Heart left ventricle (tissue), 16 donors: ENCODE data around the gene MEA1. TPM values are rescaled to one million over a fixed set of nuclear protein-coding genes. Genes with fewer than 3 reads are reported as not detected.

Experiments used
- ATAC-seq, 4 donors: fragments of 200-7000 bp; cut with Tn5 transposase; one replicate each; pipeline ENCODE4 v1.9.1; 2020 to 2022; ENCODE audit warnings: moderate library complexity in 4 of 4, mild to moderate bottlenecking in 3 of 4, moderate number of reproducible peaks in 1 of 4
- DNase-seq, 5 donors: peaks; one replicate each; pipeline ENCODE4 v3.0.0-alpha.2; 2020
- H3K27ac ChIP-seq, 12 donors: fragments of 200-600 bp; sonication (generic) in 4 of 12; one replicate each; pipeline versions ENCODE4 v1.5.0 to v1.8.0; 2016 to 2022; ENCODE audit warnings: mild to moderate bottlenecking in 2 of 12
- H3K27me3 ChIP-seq, 9 donors: fragments of 200-600 bp; sonication (generic) in 2 of 9; one replicate each; pipeline versions ENCODE4 v1.5.1 to v1.8.0; 2016 to 2022; ENCODE audit warnings: mild to moderate bottlenecking in 3 of 9
- H3K36me3 ChIP-seq, 9 donors: fragments of 200-600 bp; sonication (generic) in 2 of 9; one replicate each; pipeline versions ENCODE4 v1.5.0 to v1.8.0; 2018 to 2022; ENCODE audit warnings: mild to moderate bottlenecking in 2 of 9
- H3K4me1 ChIP-seq, 12 donors: fragments of 200-600 bp; sonication (generic) in 4 of 12; one replicate each; pipeline versions ENCODE4 v1.5.0 to v1.8.0; 2016 to 2022; ENCODE audit warnings: mild to moderate bottlenecking in 3 of 12
- H3K4me3 ChIP-seq, 12 donors: fragments of 200-600 bp; sonication (generic) in 4 of 12; one replicate each; pipeline versions ENCODE4 v1.5.0 to v1.8.0; 2017 to 2022; ENCODE audit warnings: mild to moderate bottlenecking in 9 of 12, moderate library complexity in 4 of 12
- H3K9me3 ChIP-seq, 12 donors: fragments of 200-600 bp; sonication (generic) in 4 of 12; one replicate each; pipeline versions ENCODE4 v1.5.0 to v1.8.0; 2016 to 2022; ENCODE audit warnings: mild to moderate bottlenecking in 1 of 12
- CTCF ChIP-seq, 12 donors: fragments of 200-600 bp; sonication (generic) in 4 of 12; IDR thresholded peaks; one replicate each; pipeline versions ENCODE4 v1.5.0 to v1.8.0; 2018 to 2022; ENCODE audit warnings: antibody characterized with exemption in 12 of 12, mild to moderate bottlenecking in 5 of 12
- POLR2A ChIP-seq, 2 donors: fragments of 450-650 bp; IDR thresholded peaks; one replicate each; pipeline ENCODE4 v1.6.1; 2017; ENCODE audit warnings: antibody characterized with exemption in 2 of 2, mild to moderate bottlenecking in 2 of 2, moderate library complexity in 2 of 2
- WGBS, 4 donors: extraction: QIAGEN DNeasy Blood & Tissue Kit in 2 of 4; methylation state at CpG; one replicate each; pipeline versions ENCODE4 v1.1.5 to v1.1.7; 2013 to 2018; 5-methylcytosine and 5-hydroxymethylcytosine counted together
- intact Hi-C, 10 donors: fragments of 100-400 bp; cut with DNase I; formaldehyde crosslinking; loops; one replicate each; pipeline versions ENCODE4 v1.11.1 to v1.14.2; 2022
- polyA plus RNA-seq, 2 donors: library from polyadenylated mRNA; stranded (reverse); fragments of 200-250 nt; gene quantifications; one replicate each; pipeline ENCODE4 v1.2.3, GENCODE V29; 2013
- total RNA-seq, 9 donors: library from RNA; depleted of rRNA in 2 of 9; stranded (reverse); fragments of >200 nt in 2 of 9; fragmentation: NEBNext Ultra II Directional in 3 of 9; extraction: Animal tissue kit (Norgen Biotek cat#: 25700) in 3 of 9; gene quantifications; one replicate each; pipeline versions ENCODE4 v1.1.0 to v1.2.4, GENCODE V29; 2016 to 2023
- donor health status: ischemic (EF 13 %, LVEDD 7.1; RV severe dilation, severe dysfunction).
- donor health status: healthy with polysubstance abuse.
- donor health status: DM: no; HTN: yes; CAD: no.
- donor health status: DM: no; HTN: no; CAD: no.
- donor health status: ischemic (EF 25% LVEDD 6.9; RV normal size, moderate dysfunction).
- donor health status: ischemic (EF 25% LVEDD 5.7; RV mildly dilated, moderate dysfunction).
- donor health status: healthy.
- donor health status: DM: yes; HTN: yes; CAD: no.
- donor health status: ischemic (EF 35%, LVEDD 5.7; RV mildly dilated, moderate dysfunction).
- donor health status: nonischemic (EF 11% LVEDD 7.7; RV severe dilation, severe dysfunction).
- donor health status: DM: yes; HTN: yes; CAD: no.
- donor health status: PGD.
- donor health status: ischemic (EF 29% LVEDD 5.4; RV normal size, mild dysfunction).
- donor health status: nonischemic (EF 23%, LVEDD 6.1; RV moderate dilation, normal function).

MEA1 gene
- total and polyA plus RNA-seq, 11 donors = 24.5 to 56.7 (median 32.4) TPM

DNA sequence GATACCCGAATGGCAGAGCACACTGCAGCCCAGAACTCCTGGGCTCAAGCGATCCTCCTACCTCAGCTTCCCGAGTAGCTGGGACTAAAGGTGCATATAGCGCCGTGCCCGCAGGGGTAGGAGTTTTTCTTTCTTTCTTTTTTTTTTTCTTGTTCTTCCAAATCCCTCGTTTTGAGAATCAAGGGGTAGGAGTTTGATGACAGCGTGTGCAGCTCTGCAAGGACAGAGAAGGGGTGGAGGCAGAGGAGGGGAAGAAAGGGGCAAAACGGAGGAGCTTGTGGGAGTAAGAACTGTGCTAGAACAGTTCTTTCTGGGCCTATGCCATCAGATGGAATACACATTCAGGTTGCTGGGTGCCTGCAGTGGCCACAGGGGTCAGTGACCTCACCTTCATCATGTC, 23.0 kb upstream of the MEA1 start:
- 90 to 92% (median 91%) methylated on average over 9 of the region's 9 CpGs for WGBS, 4 donors
- DNase-seq = no peak
- Histone ChIP-seq H3K4me3 (no peak overlapping the region), H3K27ac (peak overlapping the region in 5 of 12 donors; percentile 6 to 80 (median 53)), H3K36me3 (peaks cover 0 to 84% (median 68%) of the 10 kb centered on the region in 9 donors), H3K4me1 (peaks cover 0 to 24% (median 5%) of the 10 kb centered on the region in 12 donors), H3K9me3 (no peaks in the 10 kb centered on the region), H3K27me3 (no peaks in the 10 kb centered on the region)
- ATAC-seq = no peak
- intact Hi-C loops = no loop called here
- TF ChIP-seq CTCF (IDR thresholded peaks at IDR 0.05) (no peak), POLR2A (IDR thresholded peaks at IDR 0.05) (no peak)

DNA sequence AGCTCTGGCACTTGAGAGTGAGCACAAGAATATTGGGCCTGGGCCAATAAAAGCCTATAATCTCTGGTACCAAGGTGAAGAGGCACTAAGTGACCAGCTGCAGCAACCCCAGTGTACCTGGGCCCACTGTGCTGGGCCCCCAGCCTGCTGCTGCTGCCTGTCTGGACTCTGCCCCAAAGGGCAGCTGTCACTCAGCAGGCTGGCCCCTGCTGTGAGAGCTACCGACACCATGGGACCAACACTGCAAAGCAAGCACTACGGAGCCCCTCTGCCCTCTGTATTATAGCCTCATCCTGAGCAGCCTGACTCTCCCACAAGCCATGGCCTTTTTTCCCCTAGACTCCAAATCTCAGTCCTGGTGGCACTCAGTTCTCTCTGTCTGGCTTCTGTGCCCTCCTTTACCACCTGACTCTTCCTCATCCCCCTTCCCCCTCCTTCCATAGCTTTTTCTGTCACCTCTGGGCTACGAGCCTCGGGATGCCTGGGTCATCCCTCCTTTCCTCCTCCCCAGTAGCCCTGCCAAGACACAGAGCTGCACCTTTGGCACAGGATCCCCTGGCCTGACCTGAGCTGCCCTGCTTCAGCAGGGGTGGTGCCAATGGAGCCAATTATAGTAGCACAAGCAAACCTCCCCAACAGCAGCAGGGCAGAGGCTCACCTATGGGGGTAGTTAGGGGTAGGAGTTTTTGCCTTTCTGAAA, 21.9 kb upstream of the MEA1 start:
- ATAC-seq = peak; percentile 88 to 96 (median 92)
- Histone ChIP-seq H3K4me1 (peaks cover 0 to 24% (median 5%) of the 10 kb centered on the region in 12 donors), H3K27ac (peak overlapping the region in 11 of 12 donors; percentile 7 to 80 (median 55)), H3K27me3 (no peaks in the 10 kb centered on the region), H3K4me3 (no peak overlapping the region), H3K9me3 (no peaks in the 10 kb centered on the region), H3K36me3 (peaks cover 0 to 88% (median 72%) of the 10 kb centered on the region in 9 donors)
- TF ChIP-seq CTCF (IDR thresholded peaks at IDR 0.05) = no peak
- no peak for TF ChIP-seq POLR2A (IDR thresholded peaks at IDR 0.05)
- peak in 4 of 5 donors; percentile 65 to 87 (median 77) for DNase-seq
- WGBS, 4 donors = 34 to 48% (median 40%) methylated on average over 4 of the region's 4 CpGs
- intact Hi-C loops = no loop called here

DNA sequence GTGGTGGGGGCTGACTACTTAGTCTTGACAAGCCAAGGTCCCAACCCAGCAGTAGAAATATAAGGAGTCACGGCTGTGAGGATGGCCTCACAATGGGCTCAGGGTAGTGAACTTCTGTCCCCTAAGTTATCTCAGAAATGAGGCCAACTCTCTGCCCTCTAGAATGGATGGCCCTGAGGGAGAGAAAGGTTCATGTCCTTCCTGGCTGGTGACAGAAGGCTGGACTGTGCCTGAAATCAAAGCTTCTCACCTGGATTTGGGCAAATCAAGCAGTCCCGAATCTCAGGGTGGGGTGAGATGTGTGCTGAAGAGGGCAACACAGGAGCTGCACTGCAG, 20.4 kb upstream of the MEA1 start:
- H3K27me3 ChIP-seq = no peaks in the 10 kb centered on the region
- WGBS, 4 donors = 86 to 95% (median 93%) methylated on average over 2 of the region's 2 CpGs
- ATAC-seq = no peak
- TF ChIP-seq CTCF (IDR thresholded peaks at IDR 0.05) (no peak), POLR2A (IDR thresholded peaks at IDR 0.05) (no peak)
- H3K36me3 ChIP-seq = peaks cover 0 to 89% (median 74%) of the 10 kb centered on the region in 9 donors
- H3K4me1 ChIP-seq = peaks cover 0 to 24% (median 5%) of the 10 kb centered on the region in 12 donors
- no peak for DNase-seq
- intact Hi-C loops = no loop called here
- H3K9me3 ChIP-seq = no peaks in the 10 kb centered on the region
- no peak overlapping the region for H3K4me3 ChIP-seq
- no peak overlapping the region for H3K27ac ChIP-seq

DNA sequence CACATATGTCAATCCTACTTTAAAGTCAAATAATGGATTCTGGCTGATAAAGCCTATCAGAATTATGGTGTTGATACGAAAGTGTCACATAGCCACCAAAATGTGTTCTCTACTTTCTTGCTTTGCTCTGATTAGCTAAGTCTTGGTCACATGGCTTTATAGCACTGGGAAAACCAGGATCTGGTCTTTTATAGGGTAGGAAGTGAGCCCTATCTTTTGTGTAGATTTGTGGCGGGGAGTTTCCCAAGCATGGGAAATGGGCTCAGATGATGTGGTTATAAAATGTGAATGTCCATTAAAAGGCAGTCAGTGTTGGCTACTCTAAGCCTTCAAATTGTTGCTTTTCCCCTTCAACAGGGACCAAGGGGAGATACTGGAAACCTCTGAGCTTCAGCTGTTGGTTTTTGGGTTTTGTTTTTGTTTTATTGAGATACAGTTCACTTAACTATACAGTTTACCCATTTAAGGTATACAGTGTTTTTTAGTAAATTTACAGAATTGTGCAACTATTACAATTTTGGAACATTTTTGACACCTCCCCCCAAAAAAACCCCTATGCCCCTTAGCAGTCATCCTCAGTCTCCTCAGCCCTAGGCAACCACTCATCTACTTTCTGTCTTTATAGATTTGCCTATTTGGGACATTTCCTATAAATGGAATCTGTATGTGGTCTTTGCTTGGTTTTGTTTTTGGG, 19.9 kb upstream of the MEA1 start:
- H3K36me3 ChIP-seq = peaks cover 0 to 89% (median 80%) of the 10 kb centered on the region in 9 donors
- TF ChIP-seq POLR2A (IDR thresholded peaks at IDR 0.05) (no peak), CTCF (IDR thresholded peaks at IDR 0.05) (no peak)
- no peaks in the 10 kb centered on the region for H3K27me3 ChIP-seq
- peaks cover 0 to 24% (median 5%) of the 10 kb centered on the region in 12 donors for H3K4me1 ChIP-seq
- no peak for ATAC-seq
- intact Hi-C loops = no loop called here
- H3K9me3 ChIP-seq = no peaks in the 10 kb centered on the region
- WGBS, 4 donors = 90 to 95% (median 91%) methylated on average over 2 of the region's 2 CpGs
- no peak overlapping the region for H3K4me3 ChIP-seq
- H3K27ac ChIP-seq = no peak overlapping the region
- DNase-seq = no peak
